Sigmoid colon (tissue), 7 donors: ENCODE data around the gene KCND3. TPM values are rescaled to one million over a fixed set of nuclear protein-coding genes. Genes with fewer than 3 reads are reported as not detected.
A peak's percentile ranks its signal among the peaks of the same experiment; 100 is the strongest.

ENCODE experiments used
- DNase-seq: peaks from one replicate; pipeline ENCODE4 v3.0.0-alpha.2; 2019
- H3K27ac ChIP-seq, 4 donors: fragments of 200-600 bp; sonication (generic); one replicate each; pipeline ENCODE4 v1.5.1; 2016 to 2019; ENCODE audit warnings: mild to moderate bottlenecking in 1 of 4
- H3K27me3 ChIP-seq, 3 donors: fragments of 200-600 bp; sonication (generic); one replicate each; pipeline ENCODE4 v1.5.1; 2019; ENCODE audit warnings: mild to moderate bottlenecking in 1 of 3
- H3K36me3 ChIP-seq, 4 donors: fragments of 200-600 bp; sonication (generic); one replicate each; pipeline ENCODE4 v1.5.1; 2016 to 2019
- H3K4me1 ChIP-seq, 4 donors: fragments of 200-600 bp; sonication (generic); one replicate each; pipeline ENCODE4 v1.5.1; 2017 to 2019
- H3K4me3 ChIP-seq, 4 donors: fragments of 200-600 bp; sonication (generic); one replicate each; pipeline ENCODE4 v1.5.1; 2017 to 2019; ENCODE audit warnings: mild to moderate bottlenecking in 2 of 4, moderate library complexity in 1 of 4
- H3K9me3 ChIP-seq, 4 donors: fragments of 200-600 bp in 3 of 4; sonication (generic) in 3 of 4; one replicate each; pipeline versions ENCODE4 v1.5.1 to v1.6.1; 2013 to 2019
- CTCF ChIP-seq, 4 experiments: fragments of 450-650 bp in 3 of 4; fragments of 200-600 bp in 1 of 4; IDR thresholded peaks; one replicate each; pipeline ENCODE4 v1.5.1; 2016 to 2019; ENCODE audit warnings: antibody characterized with exemption in 4 of 4, mild to moderate bottlenecking in 3 of 4, moderate library complexity in 2 of 4
- EP300 ChIP-seq, 4 donors: sonication (generic); formaldehyde crosslinking; IDR thresholded peaks; one replicate each; pipeline ENCODE4 v1.6.1; 2017; ENCODE audit warnings: antibody characterized with exemption in 4 of 4
- POLR2A ChIP-seq, 2 donors: fragments of 450-650 bp; IDR thresholded peaks; one replicate each; pipeline ENCODE4 v1.6.1; 2016; ENCODE audit warnings: antibody characterized with exemption in 2 of 2, mild to moderate bottlenecking in 2 of 2, moderate library complexity in 2 of 2
- POLR2AphosphoS5 ChIP-seq, 4 donors: sonication (generic); formaldehyde crosslinking; IDR thresholded peaks; one replicate each; pipeline ENCODE4 v1.6.1; 2017; ENCODE audit warnings: antibody characterized with exemption in 4 of 4
- WGBS, 2 donors: extraction: QIAGEN DNeasy Blood & Tissue Kit; methylation state at CpG; one replicate each; pipeline ENCODE4 v1.1.7; 2013; 5-methylcytosine and 5-hydroxymethylcytosine counted together
- intact Hi-C: fragments of 100-400 bp; cut with DNase I; formaldehyde crosslinking; loops from one replicate; pipeline ENCODE4 v1.15.1; 2023
- polyA plus RNA-seq, 3 donors: library from polyadenylated mRNA; stranded (reverse); fragments of 200-250 nt; gene quantifications; one replicate each; pipeline ENCODE4 v1.2.3, GENCODE V29; 2013
- total RNA-seq, 4 donors: library from RNA; depleted of rRNA; stranded (reverse); fragments of >200 nt; gene quantifications; one replicate each; pipeline ENCODE4 v1.1.0, GENCODE V29; 2016
- donor health status: healthy with polysubstance abuse.
- donor health status: Bipolar disorder and iron deficiency.
- donor health status: healthy.

Gene KCND3
- total and polyA plus RNA-seq, 7 donors: 0.23 to 18.3 (median 5.9) TPM

GRCh38 chr1:111934106-111934852 lies 55.2 kb downstream of the KCND3 start:
- no peak for DNase-seq
- Histone ChIP-seq H3K4me3 (no peak overlapping the region), H3K36me3 (no peaks in the 10 kb centered on the region), H3K27ac (no peak overlapping the region), H3K27me3 (no peaks in the 10 kb centered on the region), H3K4me1 (no peaks in the 10 kb centered on the region), H3K9me3 (no peaks in the 10 kb centered on the region)
- TF ChIP-seq CTCF (IDR thresholded peaks at IDR 0.05): no peak
- no peak for TF ChIP-seq POLR2AphosphoS5 (IDR thresholded peaks at IDR 0.05)
- TF ChIP-seq EP300 (IDR thresholded peaks at IDR 0.05): no peak
- TF ChIP-seq POLR2A (IDR thresholded peaks at IDR 0.05): no peak
- 80 to 87% methylated on average over 10 of the region's 10 CpGs for WGBS, 2 donors
- intact Hi-C loops: no loop called here

- Histone ChIP-seq H3K4me3 (no peak overlapping the region), H3K27ac (no peak overlapping the region), H3K9me3 (no peaks in the 10 kb centered on the region), H3K27me3 (no peaks in the 10 kb centered on the region), H3K36me3 (no peaks in the 10 kb centered on the region), H3K4me1 (no peaks in the 10 kb centered on the region)
- DNase-seq: peak; percentile 34
- intact Hi-C loops: no loop called here
- TF ChIP-seq POLR2A (IDR thresholded peaks at IDR 0.05) (no peak), EP300 (IDR thresholded peaks at IDR 0.05) (no peak), POLR2AphosphoS5 (IDR thresholded peaks at IDR 0.05) (no peak), CTCF (IDR thresholded peaks at IDR 0.05) (no peak)
- WGBS, 2 donors: 82 to 84% methylated on average over 3 of the region's 3 CpGs
Observed at GRCh38 chr1:111930356-111930755, 59.1 kb downstream of the KCND3 start.

GRCh38 chr1:111928531-111928930 lies 60.9 kb downstream of the KCND3 start:
- DNase-seq: peak; percentile 26
- intact Hi-C loops: no loop called here
- Histone ChIP-seq H3K4me1 (no peaks in the 10 kb centered on the region), H3K27me3 (no peaks in the 10 kb centered on the region), H3K36me3 (no peaks in the 10 kb centered on the region), H3K9me3 (no peaks in the 10 kb centered on the region), H3K4me3 (no peak overlapping the region), H3K27ac (no peak overlapping the region)
- TF ChIP-seq EP300 (IDR thresholded peaks at IDR 0.05) (no peak), CTCF (IDR thresholded peaks at IDR 0.05) (no peak), POLR2AphosphoS5 (IDR thresholded peaks at IDR 0.05) (no peak), POLR2A (IDR thresholded peaks at IDR 0.05) (no peak)
- 70 to 76% methylated on average over 4 of the region's 4 CpGs for WGBS, 2 donors

GRCh38 chr1:111927652-111928051 lies 61.8 kb downstream of the KCND3 start:
- Histone ChIP-seq H3K4me1 (no peaks in the 10 kb centered on the region), H3K27me3 (no peaks in the 10 kb centered on the region), H3K4me3 (no peak overlapping the region), H3K27ac (no peak overlapping the region), H3K9me3 (no peaks in the 10 kb centered on the region), H3K36me3 (no peaks in the 10 kb centered on the region)
- DNase-seq: peak; percentile 30
- intact Hi-C loops: no loop called here
- WGBS, 2 donors: 58 to 64% methylated on average over 2 of the region's 2 CpGs
- TF ChIP-seq POLR2AphosphoS5 (IDR thresholded peaks at IDR 0.05) (no peak), CTCF (IDR thresholded peaks at IDR 0.05) (no peak), EP300 (IDR thresholded peaks at IDR 0.05) (no peak), POLR2A (IDR thresholded peaks at IDR 0.05) (no peak)

GRCh38 chr1:111924786-111925185 lies 64.7 kb downstream of the KCND3 start:
- intact Hi-C loops: no loop called here
- 66 to 84% methylated on average over 2 of the region's 2 CpGs for WGBS, 2 donors
- H3K27me3 ChIP-seq: no peaks in the 10 kb centered on the region
- TF ChIP-seq POLR2AphosphoS5 (IDR thresholded peaks at IDR 0.05) (no peak), CTCF (IDR thresholded peaks at IDR 0.05) (no peak), POLR2A (IDR thresholded peaks at IDR 0.05) (no peak), EP300 (IDR thresholded peaks at IDR 0.05) (no peak)
- H3K4me3 ChIP-seq: no peak overlapping the region
- H3K9me3 ChIP-seq: no peaks in the 10 kb centered on the region
- H3K27ac ChIP-seq: no peak overlapping the region
- peaks cover 0 to 23% (median 17%) of the 10 kb centered on the region in 4 donors for H3K4me1 ChIP-seq
- DNase-seq: peak; percentile 43
- no peaks in the 10 kb centered on the region for H3K36me3 ChIP-seq
